Measurements from ENCODE around the gene TPRX1. TPM values are rescaled to one million over a fixed set of nuclear protein-coding genes. Genes with fewer than 3 reads are reported as not detected.

The TPRX1 gene
- total RNA-seq, 1 experiment from 2014 or later: not detected

GRCh38 chr19:47824396-47824795, 20.0 kb upstream of the TPRX1 start:
- DNase-seq (ENCODE audit: low spot score): no peak
- TF ChIP-seq EZH2 (IDR thresholded peaks at IDR 0.05; ENCODE audit: borderline replicate concordance, low read depth, low read length, poor library complexity, severe bottlenecking) (no peak), CTCF (conservative IDR thresholded peaks at IDR 0.05; ENCODE audit: low read depth, low read length) (no peak)
- BruUV-seq (replicated peaks): no TSS peak
- no peaks in the 10 kb centered on the region for H3K27me3 ChIP-seq (replicated peaks; ENCODE audit: insufficient read depth, low read depth, low read length, poor library complexity)
- ChIA-PET POLR2A (ENCODE audit: low non-redundant PET) (no interaction called here), CTCF (no interaction called here)
- intact Hi-C loops (cut with micrococcal nuclease; ENCODE audit: unreplicated experiment): no loop called here
- no peak overlapping the region for H3K4me3 ChIP-seq (ENCODE audit: low read depth, low read length, poor library complexity, severe bottlenecking)
- H3K36me3 ChIP-seq (ENCODE audit: insufficient read depth, low read length, poor library complexity, severe bottlenecking): no peaks in the 10 kb centered on the region
- H3K4me1 ChIP-seq (ENCODE audit: insufficient read depth, low read length, poor library complexity, severe bottlenecking): no peaks in the 10 kb centered on the region
- H3K27ac ChIP-seq (ENCODE audit: low read depth, low read length, poor library complexity, severe bottlenecking): no peak overlapping the region
- no peaks in the 10 kb centered on the region for H3K9me3 ChIP-seq (ENCODE audit: low read depth, low read length, poor library complexity, severe bottlenecking)

- Histone ChIP-seq H3K9me3 (ENCODE audit: low read depth, low read length, poor library complexity, severe bottlenecking) (no peaks in the 10 kb centered on the region), H3K27ac (ENCODE audit: low read depth, low read length, poor library complexity, severe bottlenecking) (no peak within 1 kb of the TSS), H3K4me3 (ENCODE audit: low read depth, low read length, poor library complexity, severe bottlenecking) (no peak within 1 kb of the TSS), H3K27me3 (replicated peaks; ENCODE audit: insufficient read depth, low read depth, low read length, poor library complexity) (no peaks in the 10 kb centered on the region), H3K4me1 (ENCODE audit: insufficient read depth, low read length, poor library complexity, severe bottlenecking) (no peaks in the 10 kb centered on the region), H3K36me3 (ENCODE audit: insufficient read depth, low read length, poor library complexity, severe bottlenecking) (no peaks in the 10 kb centered on the region)
- POLR2A ChIA-PET (ENCODE audit: low non-redundant PET): no interaction called here
- intact Hi-C loops (cut with micrococcal nuclease; ENCODE audit: unreplicated experiment): no loop called here
- CTCF ChIA-PET: no interaction called here
- no peak for DNase-seq (ENCODE audit: low spot score)
- TF ChIP-seq CTCF (conservative IDR thresholded peaks at IDR 0.05; ENCODE audit: low read depth, low read length) (no peak), EZH2 (IDR thresholded peaks at IDR 0.05; ENCODE audit: borderline replicate concordance, low read depth, low read length, poor library complexity, severe bottlenecking) (no peak)
- BruUV-seq (replicated peaks): no TSS peak
These were observed 17.2 kb upstream of the TPRX1 start, which contains the start of gene CRX for GRCh38 chr19:47821460-47822020. Gene CRX, plus strand, starts transcription at chr19:47821937. Its CDS starts 12,507 bp downstream, at chr19:47834444.

GRCh38 chr19:47820410-47820809, 16.1 kb upstream of the TPRX1 start:
- Histone ChIP-seq H3K9me3 (ENCODE audit: low read depth, low read length, poor library complexity, severe bottlenecking) (no peaks in the 10 kb centered on the region), H3K4me1 (ENCODE audit: insufficient read depth, low read length, poor library complexity, severe bottlenecking) (no peaks in the 10 kb centered on the region), H3K27me3 (replicated peaks; ENCODE audit: insufficient read depth, low read depth, low read length, poor library complexity) (no peaks in the 10 kb centered on the region), H3K4me3 (ENCODE audit: low read depth, low read length, poor library complexity, severe bottlenecking) (no peak overlapping the region), H3K36me3 (ENCODE audit: insufficient read depth, low read length, poor library complexity, severe bottlenecking) (no peaks in the 10 kb centered on the region), H3K27ac (ENCODE audit: low read depth, low read length, poor library complexity, severe bottlenecking) (no peak overlapping the region)
- BruUV-seq (replicated peaks): no TSS peak
- DNase-seq (ENCODE audit: low spot score): no peak
- ChIA-PET POLR2A (ENCODE audit: low non-redundant PET) (no interaction called here), CTCF (interaction anchor here (0.7 kb wide), 1 partner anchor 364 kb away, joined by 4 read pairs; no protein-coding TSS in a partner anchor)
- TF ChIP-seq CTCF (conservative IDR thresholded peaks at IDR 0.05; ENCODE audit: low read depth, low read length): no peak
- no peak for TF ChIP-seq EZH2 (IDR thresholded peaks at IDR 0.05; ENCODE audit: borderline replicate concordance, low read depth, low read length, poor library complexity, severe bottlenecking)
- intact Hi-C loops (cut with micrococcal nuclease; ENCODE audit: unreplicated experiment): no loop called here

All from A673 (cell line).